ENCODE results near the gene MOCS1.

GRCh38 chr6:39855356-39855995, 78.8 kb downstream of the MOCS1 start:
- no peak for TF ChIP-seq CTCF (IDR thresholded peaks at IDR 0.05)
- TF ChIP-seq EZH2 (IDR thresholded peaks at IDR 0.05), result no peak
